C1 segment of cervical spinal cord (tissue), 14 donors: Measurements from ENCODE around the gene PURA.

Experiments used
- DNase-seq, 14 donors: peaks; one replicate each; lab custom pipeline; 2025; lab: John Stamatoyannopoulos, UW

Gene PURA

GRCh38 chr5:140109759-140110645, 3.9 kb upstream of the PURA start:
- no peak for DNase-seq

DNA sequence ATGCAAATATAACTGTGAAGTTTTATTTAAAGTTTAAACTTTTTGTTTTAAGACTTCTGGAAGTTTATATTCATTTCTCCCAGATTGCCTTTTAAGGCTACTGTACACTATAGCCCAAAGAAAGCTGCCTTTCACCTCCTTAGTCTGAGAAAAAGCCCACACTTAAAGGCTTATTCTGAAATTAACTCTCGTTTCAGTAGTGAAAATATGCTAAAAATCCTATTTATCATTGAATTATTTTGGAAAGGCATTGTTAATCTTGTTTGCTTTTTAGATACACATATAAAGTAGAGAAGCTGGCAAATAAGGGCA, 3.3 kb upstream of the PURA start:
- DNase-seq = no peak

- no peak for DNase-seq
These were observed 2.7 kb upstream of the PURA start for GRCh38 chr5:140111011-140111858.

- DNase-seq = no peak
These were observed 1.9 kb upstream of the PURA start for GRCh38 chr5:140111859-140112551.

- DNase-seq = no peak
These were observed 1.2 kb upstream of the PURA start for GRCh38 chr5:140112685-140113179.

- peak in 6 of 14 donors; percentile 35 to 69 (median 44) for DNase-seq
These were observed 670 bp upstream of the PURA start for GRCh38 chr5:140113180-140113698.

- DNase-seq = peak in 12 of 14 donors; percentile 48 to 81 (median 66)
These were observed 654 bp downstream of the PURA start for GRCh38 chr5:140114341-140115185.

GRCh38 chr5:140115186-140115500, 1.2 kb downstream of the PURA start:
- DNase-seq = no peak

DNA sequence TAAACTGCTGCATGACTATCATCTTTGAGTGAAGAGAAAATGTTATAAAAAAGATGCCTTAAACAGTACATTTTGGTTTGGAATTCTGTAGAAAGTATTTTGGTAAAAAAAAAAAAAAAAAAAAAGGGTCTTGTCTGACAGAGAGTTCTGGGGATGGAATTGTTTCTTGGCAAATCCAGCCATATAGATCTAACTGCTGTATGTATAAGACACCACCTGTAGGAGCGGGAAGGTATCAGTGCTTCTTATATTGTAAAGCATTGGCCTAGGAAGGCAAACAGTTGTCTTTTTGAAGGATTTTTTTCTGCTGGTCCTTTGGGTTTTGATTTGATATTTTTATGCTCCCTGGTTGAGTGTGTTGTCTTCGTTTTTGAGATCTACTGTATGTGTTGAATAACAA, 2.8 kb downstream of the PURA start:
- DNase-seq = no peak

- DNase-seq = no peak
These were observed 3.6 kb downstream of the PURA start for GRCh38 chr5:140117523-140117922.

DNA sequence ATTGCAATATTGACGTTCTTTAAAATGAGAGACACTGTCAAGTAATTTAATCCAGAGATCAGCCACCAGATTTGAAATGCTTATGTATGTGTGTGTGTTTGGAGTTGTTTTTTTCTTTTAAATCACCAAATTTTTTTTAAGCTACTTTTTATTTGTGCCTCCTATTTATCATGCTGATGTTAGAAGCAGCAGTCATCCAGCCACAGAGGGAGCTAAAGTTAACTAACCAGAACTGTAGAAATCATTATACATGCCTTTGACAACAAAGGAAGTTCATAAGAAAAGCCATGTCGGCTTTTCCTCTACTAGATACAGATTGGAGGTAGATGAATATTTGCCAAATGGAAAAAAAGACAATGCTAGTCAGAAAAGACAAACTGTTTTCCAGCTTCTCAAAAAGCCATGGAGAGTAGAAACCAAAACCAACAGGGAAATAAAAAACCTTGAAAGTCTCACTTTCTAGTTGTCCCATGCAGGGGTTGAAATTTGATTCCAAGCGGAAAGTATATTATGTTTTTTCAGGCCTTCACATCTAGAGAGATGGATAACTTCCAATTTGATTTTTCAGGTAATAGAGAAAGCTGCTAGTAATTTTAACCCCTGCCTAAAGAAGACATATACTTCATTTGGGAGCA, 4.5 kb downstream of the PURA start:
- no peak for DNase-seq

GRCh38 chr5:140125637-140126036, 11.7 kb downstream of the PURA start, which contains the start of gene IGIP:
Gene IGIP, plus strand, starts transcription at chr5:140125937. Its CDS starts 2,540 bp downstream, at chr5:140128477.
- no peak for DNase-seq

- DNase-seq = no peak
These were observed 12.6 kb downstream of the PURA start for GRCh38 chr5:140126315-140127012.

DNA sequence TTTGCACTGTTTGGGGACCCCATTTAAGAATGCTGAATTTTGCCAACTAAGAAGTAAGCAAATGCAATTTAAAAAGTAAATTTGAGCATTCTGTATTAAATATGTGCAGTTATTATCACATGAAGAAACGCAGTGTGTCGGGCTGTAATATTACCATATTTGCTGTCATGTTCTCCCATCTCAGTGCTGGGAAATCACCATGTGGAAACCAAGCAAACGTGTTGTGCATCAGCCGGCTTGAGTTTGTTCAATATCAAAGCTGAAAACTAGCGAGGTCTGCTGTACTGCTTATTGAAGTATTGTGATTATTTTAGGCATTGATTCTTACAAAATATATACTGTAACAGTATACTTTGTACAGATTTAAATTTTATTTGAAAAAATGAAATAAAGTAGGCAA, 14.5 kb downstream of the PURA start:
- DNase-seq = no peak

DNA sequence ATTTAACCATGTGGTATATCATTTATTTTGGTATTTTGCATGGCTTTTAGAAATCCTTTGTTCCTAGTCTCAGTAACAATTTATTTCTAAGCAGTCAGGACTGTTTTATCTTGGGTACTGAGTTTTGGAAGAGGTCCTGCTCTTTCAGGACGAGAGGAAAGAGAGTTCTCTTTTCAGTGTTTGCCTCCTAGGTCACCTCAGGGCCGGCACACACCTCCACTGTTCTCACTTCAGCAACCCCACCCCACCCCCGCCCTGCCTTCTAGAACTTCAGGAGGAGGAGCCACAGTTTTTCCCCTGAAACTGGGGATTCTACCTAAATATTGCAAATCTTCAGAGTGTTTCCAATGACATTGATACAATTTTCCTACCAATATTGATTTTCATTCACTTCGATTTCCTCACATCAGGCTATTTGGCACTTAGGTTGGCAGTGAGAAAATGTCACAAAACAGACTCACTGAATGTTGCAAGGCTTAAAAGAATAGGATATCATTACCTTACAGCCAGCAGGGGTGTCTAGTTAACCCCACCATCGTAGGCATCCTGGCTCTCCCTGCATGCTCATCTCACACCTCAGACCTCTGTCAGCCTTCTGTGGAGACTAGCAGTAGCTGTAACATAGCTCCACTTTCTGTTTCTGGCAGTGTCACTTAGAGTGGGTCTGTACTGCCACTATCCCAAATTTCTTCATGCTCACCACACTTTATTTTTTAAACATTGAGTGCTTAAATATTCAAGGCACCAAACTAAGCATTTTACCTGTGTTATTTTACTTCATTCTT, 17.2 kb downstream of the PURA start:
- DNase-seq = no peak

DNA sequence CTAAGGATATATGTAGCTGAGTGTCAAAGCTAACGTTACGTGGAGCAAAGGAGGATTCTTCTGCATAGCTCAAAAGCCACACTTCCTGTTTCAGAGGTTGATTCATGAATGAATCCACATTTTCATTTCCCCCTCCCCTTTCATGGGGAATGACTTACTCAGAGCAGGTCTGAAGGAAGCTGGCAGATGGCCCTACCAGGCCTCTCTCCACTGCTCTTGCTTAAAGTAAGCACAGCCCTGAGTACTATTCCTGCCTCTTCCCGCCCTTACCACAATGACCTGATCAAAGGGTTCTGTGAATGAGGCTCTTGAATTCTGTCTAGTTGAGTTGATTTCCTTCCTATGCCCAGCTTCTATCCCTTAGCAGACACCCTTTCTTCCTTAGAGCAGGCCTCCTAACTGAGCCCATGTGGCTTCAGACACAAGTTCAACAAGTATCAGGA, 18.1 kb downstream of the PURA start:
- DNase-seq = no peak

- no peak for DNase-seq
These were observed 19.7 kb downstream of the PURA start for GRCh38 chr5:140133514-140134167.

GRCh38 chr5:140134277-140134935, 20.5 kb downstream of the PURA start:
- DNase-seq = no peak
